Coronary artery (tissue), 2 donors: Measurements from ENCODE around the gene SPATA16.
"Not testable (repeated sequence)": the region's sequence is repeated elsewhere in the genome, so short reads cannot be mapped to it uniquely, and the experiment has no call there.

ENCODE experiments used
- DNase-seq: peaks from one replicate; pipeline ENCODE4 v3.0.0-alpha.2; 2017; ENCODE audit warnings: low spot score
- H3K27ac ChIP-seq, 2 donors: fragments of 200-600 bp; sonication (generic); one replicate each; pipeline ENCODE4 v1.5.1; 2016 to 2019
- H3K4me3 ChIP-seq: fragments of 200-600 bp; sonication (generic); 2 replicates; pipeline ENCODE4 v1.5.1; 2016; ENCODE audit warnings: mild to moderate bottlenecking, moderate library complexity
- TF ChIP-seq, protein P1 (sequence below): fragments of 200-600 bp; sonication (generic); IDR thresholded peaks from one replicate; pipeline ENCODE4 v1.5.1; 2019; ENCODE audit warnings: antibody characterized with exemption

SPATA16 gene

DNA sequence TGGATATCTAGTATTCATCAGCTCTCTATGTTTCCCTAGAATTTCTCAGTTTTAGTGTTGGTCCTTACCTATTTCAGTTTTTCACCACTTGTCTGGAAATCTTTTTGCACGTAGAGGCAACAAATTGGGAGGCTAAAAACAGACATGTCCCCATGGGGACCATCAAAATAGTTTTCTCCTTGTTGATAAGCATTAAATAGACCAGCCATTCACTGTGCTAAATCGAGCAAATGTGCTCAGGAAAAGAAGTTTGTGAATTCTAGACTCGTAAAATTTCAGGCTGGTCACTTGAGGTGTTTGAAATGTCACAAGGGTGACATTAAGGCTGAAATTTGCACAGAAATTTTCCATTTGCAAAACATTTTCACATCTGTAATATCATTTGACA, 102.6 kb downstream of the SPATA16 start:
- Histone ChIP-seq H3K4me3 (no peak overlapping the region), H3K27ac (no peak overlapping the region)
- TF ChIP-seq, protein P1, sequence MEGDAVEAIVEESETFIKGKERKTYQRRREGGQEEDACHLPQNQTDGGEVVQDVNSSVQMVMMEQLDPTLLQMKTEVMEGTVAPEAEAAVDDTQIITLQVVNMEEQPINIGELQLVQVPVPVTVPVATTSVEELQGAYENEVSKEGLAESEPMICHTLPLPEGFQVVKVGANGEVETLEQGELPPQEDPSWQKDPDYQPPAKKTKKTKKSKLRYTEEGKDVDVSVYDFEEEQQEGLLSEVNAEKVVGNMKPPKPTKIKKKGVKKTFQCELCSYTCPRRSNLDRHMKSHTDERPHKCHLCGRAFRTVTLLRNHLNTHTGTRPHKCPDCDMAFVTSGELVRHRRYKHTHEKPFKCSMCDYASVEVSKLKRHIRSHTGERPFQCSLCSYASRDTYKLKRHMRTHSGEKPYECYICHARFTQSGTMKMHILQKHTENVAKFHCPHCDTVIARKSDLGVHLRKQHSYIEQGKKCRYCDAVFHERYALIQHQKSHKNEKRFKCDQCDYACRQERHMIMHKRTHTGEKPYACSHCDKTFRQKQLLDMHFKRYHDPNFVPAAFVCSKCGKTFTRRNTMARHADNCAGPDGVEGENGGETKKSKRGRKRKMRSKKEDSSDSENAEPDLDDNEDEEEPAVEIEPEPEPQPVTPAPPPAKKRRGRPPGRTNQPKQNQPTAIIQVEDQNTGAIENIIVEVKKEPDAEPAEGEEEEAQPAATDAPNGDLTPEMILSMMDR = no peak
- no peak for DNase-seq

DNA sequence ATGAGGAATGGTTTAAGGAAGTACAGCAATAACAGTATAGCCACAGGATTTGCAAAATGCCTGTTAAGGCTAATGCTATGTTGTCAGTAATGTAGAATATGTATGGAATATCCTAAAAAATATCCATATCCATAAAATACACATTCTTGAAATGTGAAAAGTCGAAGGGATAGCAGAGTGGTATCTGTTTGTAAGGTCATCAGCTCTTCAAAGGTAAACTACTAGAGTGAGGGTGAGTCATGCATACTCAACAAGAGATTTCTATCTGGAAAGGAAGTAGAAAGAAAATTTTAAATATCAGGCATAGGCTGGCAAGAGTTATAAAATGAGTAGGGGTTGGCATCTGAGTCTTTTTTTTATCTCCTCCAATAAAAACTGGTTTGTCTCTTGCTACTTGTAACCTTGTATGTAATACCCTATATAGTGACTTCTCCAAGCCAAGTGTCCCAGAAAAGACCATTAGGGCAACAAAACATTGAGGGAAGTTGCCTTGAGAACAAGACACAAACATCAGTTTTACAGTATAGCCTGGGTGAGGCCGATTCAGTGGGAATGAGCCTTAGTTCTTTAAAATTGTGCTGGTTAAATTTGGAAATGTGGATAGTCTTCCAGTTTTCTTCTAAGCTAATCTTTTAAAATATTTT, 103.1 kb downstream of the SPATA16 start:
- no peak overlapping the region for H3K27ac ChIP-seq
- no peak overlapping the region for H3K4me3 ChIP-seq
- TF ChIP-seq, protein P1 = no peak
- DNase-seq = no peak

DNA sequence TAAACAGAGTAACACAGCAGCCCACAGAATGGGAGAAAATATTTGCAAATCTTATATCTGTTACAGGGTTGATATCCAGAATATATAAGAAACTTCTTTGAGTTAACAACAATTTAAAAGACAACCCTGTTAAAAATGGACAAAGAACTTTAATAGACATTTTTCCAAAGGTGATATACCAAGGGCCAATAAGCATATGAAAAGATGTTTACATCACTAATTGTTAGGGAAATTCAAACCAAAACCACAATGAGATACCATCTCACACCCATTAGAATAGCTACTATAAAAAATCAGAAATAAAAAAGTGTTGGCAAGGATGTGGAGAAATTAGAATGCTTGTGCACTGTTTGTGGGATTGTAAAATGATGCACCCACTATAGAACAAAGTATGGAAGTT, 110.8 kb downstream of the SPATA16 start:
- no peak overlapping the region for H3K27ac ChIP-seq
- DNase-seq = no peak
- TF ChIP-seq, protein P1 = no peak
- no peak overlapping the region for H3K4me3 ChIP-seq

DNA sequence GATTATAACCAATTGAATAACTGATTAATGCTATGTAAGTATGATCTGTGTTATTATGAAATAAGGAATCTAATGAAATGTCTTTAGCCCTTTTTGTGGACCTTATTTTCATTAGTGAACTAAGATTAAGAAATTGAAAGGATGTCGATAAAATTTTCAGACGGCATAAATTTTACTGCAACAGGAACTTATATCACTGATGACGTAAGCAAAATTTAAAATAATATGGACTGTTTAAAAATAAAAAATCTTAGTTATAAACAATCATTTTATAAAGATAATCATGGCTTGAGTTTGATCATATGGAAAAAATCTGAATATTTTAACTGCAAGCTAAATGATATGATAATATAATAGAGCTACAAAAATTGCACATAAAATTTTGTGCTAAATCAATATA, 112.7 kb downstream of the SPATA16 start:
- no peak overlapping the region for H3K4me3 ChIP-seq
- TF ChIP-seq, protein P1 = no peak
- no peak for DNase-seq
- no peak overlapping the region for H3K27ac ChIP-seq

DNA sequence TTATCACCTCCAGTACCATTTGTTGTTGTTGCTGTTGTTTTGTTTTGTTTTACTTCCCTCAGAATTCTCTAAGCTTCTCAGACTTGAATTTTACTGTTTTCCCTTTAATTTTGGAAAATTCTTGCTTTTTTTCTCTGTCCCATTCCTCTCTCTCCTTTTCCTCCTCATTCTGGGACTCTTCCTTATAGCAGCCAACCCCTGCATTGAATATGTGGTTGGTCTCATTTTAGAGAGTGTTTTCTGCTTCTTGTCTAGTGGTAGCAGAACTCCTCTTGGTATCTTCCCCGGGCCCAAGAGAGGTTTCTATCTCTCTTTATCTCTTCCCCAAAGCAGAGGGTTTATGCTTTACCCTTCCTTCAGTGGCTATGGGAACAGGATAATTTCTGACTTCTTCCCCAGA, 113.6 kb downstream of the SPATA16 start:
- DNase-seq = no peak
- Histone ChIP-seq H3K27ac (no peak overlapping the region), H3K4me3 (no peak overlapping the region)
- TF ChIP-seq, protein P1 = no peak

DNA sequence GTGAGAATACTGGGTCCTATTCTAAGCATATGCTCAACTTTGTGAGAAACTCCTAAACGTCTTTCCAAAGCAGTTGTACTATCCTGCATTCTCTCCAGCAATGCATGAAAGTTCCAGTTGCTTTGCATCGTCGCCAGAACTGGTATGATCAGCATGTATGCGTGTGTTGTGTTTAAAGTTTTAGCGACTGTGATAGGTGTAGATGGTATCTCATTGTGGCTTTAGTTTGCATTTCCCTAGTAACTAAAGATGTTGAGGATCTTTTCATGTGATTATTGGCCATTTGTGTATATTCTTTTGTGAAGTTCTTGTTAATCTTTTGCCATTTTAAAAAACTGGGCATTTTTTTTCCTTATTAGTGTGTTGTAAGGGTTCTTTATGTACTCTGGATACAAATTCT, 115.1 kb downstream of the SPATA16 start:
- no peak overlapping the region for H3K4me3 ChIP-seq
- DNase-seq = no peak
- TF ChIP-seq, protein P1 = no peak

DNA sequence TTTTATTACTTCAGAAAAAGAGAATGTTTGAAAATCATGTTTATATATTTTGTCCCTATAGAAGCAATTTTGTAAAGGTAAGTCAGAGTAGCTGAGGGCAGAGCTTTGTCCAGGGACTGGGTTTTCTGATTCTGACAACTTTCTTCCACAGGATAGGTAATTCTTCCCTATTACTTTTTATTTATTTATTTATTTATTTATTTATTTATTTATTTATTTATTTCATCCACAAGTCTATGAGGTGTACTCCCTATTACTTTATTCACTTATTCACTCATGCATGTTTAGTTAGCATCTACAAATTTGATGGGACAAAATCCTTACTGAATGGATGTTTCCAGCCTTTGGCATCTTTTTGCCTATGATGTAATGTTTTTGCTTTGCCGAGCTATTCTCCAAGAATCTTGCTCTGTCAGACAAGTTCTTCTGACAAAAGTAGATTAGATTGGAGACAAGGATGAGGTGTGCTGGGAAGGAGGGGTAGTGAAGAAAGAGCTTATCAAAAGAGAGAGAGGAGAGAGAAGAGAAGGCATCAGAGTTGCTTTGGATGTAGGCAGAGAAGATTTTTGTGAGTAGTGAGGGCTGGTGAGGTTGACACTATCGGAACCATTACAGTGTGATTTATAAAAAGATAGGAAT, 119.4 kb downstream of the SPATA16 start:
- DNase-seq = no peak
- H3K4me3 ChIP-seq = no peak overlapping the region
- no peak overlapping the region for H3K27ac ChIP-seq
- TF ChIP-seq, protein P1 = no peak

More for the DNA sequence above, 115.1 kb downstream of the SPATA16 start:
- no peak overlapping the region for H3K27ac ChIP-seq

DNA sequence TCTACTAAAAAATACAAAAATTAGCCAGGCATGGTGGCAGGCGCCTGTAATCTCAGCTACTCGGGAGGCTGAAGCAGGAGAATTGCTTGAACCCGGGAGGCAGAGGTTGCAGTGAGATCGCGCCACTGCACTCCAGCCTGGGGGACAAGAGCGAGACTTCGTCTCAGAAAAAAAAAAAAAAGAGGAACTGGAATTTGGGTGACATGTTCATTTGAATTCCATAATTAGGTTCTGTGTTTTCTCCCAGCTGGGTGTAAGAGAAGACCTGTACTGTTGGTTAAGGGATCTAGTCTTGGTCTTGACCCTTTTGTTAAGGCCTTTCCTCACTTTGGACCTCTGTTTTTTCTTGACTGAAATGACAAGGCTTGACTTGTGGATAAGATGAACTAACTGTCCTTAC, 120.9 kb downstream of the SPATA16 start:
- H3K4me3 ChIP-seq, H3K27ac ChIP-seq, DNase-seq: not testable (repeated sequence)
